ENCODE measurements around the gene CNTRL. TPM values are rescaled to one million over a fixed set of nuclear protein-coding genes. Genes with fewer than 3 reads are reported as not detected.
"Not testable (repeated sequence)": the region's sequence is repeated elsewhere in the genome, so short reads cannot be mapped to it uniquely, and the experiment has no call there.

The CNTRL gene, protein sequence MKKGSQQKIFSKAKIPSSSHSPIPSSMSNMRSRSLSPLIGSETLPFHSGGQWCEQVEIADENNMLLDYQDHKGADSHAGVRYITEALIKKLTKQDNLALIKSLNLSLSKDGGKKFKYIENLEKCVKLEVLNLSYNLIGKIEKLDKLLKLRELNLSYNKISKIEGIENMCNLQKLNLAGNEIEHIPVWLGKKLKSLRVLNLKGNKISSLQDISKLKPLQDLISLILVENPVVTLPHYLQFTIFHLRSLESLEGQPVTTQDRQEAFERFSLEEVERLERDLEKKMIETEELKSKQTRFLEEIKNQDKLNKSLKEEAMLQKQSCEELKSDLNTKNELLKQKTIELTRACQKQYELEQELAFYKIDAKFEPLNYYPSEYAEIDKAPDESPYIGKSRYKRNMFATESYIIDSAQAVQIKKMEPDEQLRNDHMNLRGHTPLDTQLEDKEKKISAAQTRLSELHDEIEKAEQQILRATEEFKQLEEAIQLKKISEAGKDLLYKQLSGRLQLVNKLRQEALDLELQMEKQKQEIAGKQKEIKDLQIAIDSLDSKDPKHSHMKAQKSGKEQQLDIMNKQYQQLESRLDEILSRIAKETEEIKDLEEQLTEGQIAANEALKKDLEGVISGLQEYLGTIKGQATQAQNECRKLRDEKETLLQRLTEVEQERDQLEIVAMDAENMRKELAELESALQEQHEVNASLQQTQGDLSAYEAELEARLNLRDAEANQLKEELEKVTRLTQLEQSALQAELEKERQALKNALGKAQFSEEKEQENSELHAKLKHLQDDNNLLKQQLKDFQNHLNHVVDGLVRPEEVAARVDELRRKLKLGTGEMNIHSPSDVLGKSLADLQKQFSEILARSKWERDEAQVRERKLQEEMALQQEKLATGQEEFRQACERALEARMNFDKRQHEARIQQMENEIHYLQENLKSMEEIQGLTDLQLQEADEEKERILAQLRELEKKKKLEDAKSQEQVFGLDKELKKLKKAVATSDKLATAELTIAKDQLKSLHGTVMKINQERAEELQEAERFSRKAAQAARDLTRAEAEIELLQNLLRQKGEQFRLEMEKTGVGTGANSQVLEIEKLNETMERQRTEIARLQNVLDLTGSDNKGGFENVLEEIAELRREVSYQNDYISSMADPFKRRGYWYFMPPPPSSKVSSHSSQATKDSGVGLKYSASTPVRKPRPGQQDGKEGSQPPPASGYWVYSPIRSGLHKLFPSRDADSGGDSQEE (N-terminal part only)
- total RNA-seq = 10 to 100 TPM; 81.0 to 81.2 TPM

DNA sequence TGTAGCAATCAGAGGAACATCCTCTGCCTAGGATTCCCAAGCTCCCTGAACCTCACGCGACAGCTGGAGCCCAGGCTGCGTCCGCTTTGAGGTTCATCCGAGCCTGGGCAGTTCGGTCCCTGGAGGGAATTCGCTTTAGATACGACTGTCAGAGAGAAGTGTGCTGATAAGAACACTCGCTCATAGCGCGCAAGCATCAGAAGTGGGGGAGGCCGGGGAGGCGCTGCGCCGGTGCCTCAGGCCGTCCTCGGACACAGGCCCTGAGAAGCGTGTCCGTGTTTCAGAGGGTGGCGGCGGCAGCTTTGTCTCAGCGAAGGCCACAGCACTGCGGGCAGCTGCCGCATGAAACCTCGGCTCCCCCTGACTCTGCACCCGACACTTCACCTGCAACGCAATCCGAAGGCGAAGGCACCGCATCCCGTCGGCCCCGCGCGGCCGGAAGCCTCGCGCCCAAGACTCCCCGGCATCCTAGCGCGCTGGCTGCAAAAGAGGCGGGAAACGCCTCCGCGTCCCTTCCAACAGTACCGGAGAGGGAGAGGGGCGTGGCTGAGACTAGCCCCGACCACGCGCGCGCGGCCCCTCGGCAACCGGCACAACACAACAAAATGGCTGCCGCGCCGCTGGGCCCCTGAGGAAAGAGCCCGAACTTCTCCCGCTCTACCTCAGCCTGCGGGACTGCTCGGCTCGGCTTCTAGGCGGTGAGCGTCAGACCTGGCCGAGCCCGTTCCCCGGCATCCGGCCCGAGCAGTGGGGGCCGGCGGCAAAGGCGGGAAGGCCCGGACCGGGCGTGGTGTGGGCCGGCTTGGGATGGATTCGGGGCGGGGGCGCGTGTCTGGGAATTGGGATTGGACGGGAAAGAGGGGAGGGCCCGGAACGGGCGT lies at the start of gene CNTRL:
Gene CNTRL, plus strand, starts transcription at position 586 of the 881 bp plus-strand sequence. CDS start 13,372 bp downstream, outside the sequence.
- peak; percentile 94 to 96 for DNase-seq
- Mint-ChIP-seq H3K27me3 (ENCODE audit: low read depth) (no peaks in the 10 kb centered on the region), H3K27ac (peak within 1 kb of the TSS; percentile 94), H3K4me1 (ENCODE audit: low read depth) (peaks cover 49% of the 10 kb centered on the region), H3K4me3 (peak within 1 kb of the TSS; percentile 81 to 96), H3K36me3 (ENCODE audit: insufficient read depth in 2 of 2) (peaks cover 8 to 9% of the 10 kb centered on the region in 2 donors), H3K9me3 (peaks cover 0 to 3% of the 10 kb centered on the region in 2 donors)
- peak; percentile 92 to 95 for ATAC-seq (replicated peaks in 1 of 2)

DNA sequence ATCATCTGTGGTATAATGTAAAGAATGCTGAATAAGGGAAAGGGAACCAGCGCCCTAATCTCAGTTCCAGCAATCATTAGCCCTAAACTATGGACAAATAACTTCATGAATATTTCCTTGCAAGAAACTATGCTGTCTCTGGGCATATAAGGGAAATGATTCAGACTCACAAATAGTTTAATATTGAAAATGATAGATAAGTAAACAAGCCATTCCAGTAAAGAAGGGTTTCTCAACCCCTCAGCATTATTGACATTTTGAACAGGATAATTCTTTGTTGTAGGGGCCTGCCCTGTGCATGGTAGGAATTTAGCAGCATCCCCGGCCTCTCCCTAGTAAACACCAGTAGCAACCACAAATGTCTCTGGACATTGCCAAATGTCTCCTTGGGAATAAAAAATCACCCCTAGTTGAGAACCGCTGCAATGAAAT lies 48.5 kb upstream of the CNTRL start:
- Mint-ChIP-seq H3K9me3 (peaks cover 0 to 2% of the 10 kb centered on the region in 2 donors), H3K4me3 (no peak overlapping the region), H3K27me3 (ENCODE audit: low read depth) (no peaks in the 10 kb centered on the region), H3K27ac (no peak overlapping the region), H3K4me1 (ENCODE audit: low read depth) (no peaks in the 10 kb centered on the region), H3K36me3 (ENCODE audit: insufficient read depth in 2 of 2) (peaks cover 0 to 2% of the 10 kb centered on the region in 2 donors)
- no peak for DNase-seq
- ATAC-seq (replicated peaks in 1 of 2) = no peak

DNA sequence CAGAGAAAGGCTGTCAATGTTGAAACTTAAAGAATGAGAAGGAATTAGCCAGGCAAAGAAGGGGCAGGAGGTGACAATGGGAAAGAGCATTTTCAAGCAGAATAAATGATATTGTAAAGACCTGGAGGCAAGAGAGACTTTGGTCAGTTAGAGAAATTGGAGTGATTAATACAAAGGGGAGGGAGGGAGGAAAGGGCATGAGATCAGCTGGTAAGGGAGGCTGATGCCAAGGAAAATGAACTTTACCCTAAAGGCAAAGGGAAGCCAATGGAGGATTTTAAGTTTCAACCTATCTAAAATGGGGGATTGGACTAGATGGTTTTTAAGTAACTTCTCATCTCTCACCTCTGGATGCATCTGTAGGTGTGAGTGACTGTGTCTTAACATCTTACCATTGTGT lies 48.0 kb upstream of the CNTRL start:
- peaks cover 0 to 2% of the 10 kb centered on the region in 2 donors for H3K36me3 Mint-ChIP-seq (ENCODE audit: insufficient read depth in 2 of 2)
- no peaks in the 10 kb centered on the region for H3K27me3 Mint-ChIP-seq (ENCODE audit: low read depth)

DNA sequence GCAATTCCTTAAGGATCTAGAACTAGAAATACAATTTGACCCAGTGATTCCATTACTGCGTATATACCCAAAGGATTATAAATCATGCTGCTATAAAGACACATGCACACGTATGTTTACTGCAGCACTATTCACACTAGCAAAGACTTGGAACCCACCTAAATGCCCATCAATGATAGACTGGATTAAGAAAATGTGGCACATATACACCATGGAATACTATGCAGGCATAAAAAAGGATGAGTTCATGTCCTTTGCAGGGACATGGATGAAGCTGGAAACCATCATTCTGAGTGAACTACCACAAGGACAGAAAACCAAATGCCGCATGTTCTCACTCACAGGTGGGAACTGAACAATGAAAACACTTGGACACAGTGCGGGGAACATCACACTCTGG lies 46.5 kb upstream of the CNTRL start:
- H3K4me3 Mint-ChIP-seq; H3K36me3 Mint-ChIP-seq (ENCODE audit: insufficient read depth in 2 of 2); H3K9me3 Mint-ChIP-seq; H3K27ac Mint-ChIP-seq; H3K4me1 Mint-ChIP-seq (ENCODE audit: low read depth); H3K27me3 Mint-ChIP-seq (ENCODE audit: low read depth); ATAC-seq (replicated peaks in 1 of 2); DNase-seq: not testable (repeated sequence)

More for the DNA sequence above, 48.0 kb upstream of the CNTRL start:
- no peaks in the 10 kb centered on the region for H3K4me1 Mint-ChIP-seq (ENCODE audit: low read depth)
- DNase-seq = no peak
- H3K9me3 Mint-ChIP-seq = peaks cover 0 to 2% of the 10 kb centered on the region in 2 donors
- no peak for ATAC-seq (replicated peaks in 1 of 2)
- H3K27ac Mint-ChIP-seq = no peak overlapping the region
- no peak overlapping the region for H3K4me3 Mint-ChIP-seq

DNA sequence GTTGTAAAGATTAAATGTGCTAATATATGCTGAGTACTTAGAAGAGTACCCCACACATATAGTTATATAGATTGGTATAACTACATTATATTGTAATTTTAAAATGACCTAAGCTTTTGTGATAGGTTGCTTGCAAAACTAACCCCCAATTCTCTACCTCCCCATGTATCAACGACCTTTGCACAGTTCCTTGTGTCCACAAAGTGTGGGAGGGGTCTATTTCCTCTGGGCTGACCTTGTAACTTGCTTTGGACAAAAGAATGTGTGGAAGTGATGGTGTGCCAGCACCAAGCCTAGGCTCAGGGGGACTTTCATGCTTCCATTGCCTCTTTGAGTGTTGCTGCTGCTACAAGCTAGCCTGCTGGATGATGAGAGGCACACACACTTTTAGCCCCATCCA lies 45.3 kb upstream of the CNTRL start:
- Mint-ChIP-seq H3K36me3 (ENCODE audit: insufficient read depth in 2 of 2) (peaks cover 0 to 2% of the 10 kb centered on the region in 2 donors), H3K27me3 (ENCODE audit: low read depth) (no peaks in the 10 kb centered on the region), H3K9me3 (peaks cover 0 to 2% of the 10 kb centered on the region in 2 donors), H3K27ac (no peak overlapping the region), H3K4me3 (no peak overlapping the region), H3K4me1 (ENCODE audit: low read depth) (no peaks in the 10 kb centered on the region)
- ATAC-seq (replicated peaks in 1 of 2) (no peak), DNase-seq (no peak)

DNA sequence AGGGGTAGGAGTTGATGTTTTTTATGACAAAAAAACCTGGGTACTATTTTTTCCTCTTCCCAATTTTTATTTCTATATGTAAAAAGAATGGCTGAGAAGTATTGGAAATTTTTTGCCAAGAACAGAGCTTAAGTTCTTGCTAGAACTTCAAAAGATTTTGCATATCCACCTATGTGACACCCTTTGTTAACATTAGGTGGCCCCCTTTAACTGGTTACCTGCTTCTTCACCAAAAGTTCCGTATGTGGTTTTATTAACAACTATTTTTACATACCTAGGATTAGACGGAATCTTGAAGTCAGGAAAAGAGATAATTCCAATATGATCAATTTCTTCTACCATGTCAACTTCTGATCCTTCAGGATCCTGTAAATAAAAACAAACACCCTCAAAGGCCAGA lies 40.2 kb upstream of the CNTRL start:
- H3K27me3 Mint-ChIP-seq (ENCODE audit: low read depth) = no peaks in the 10 kb centered on the region
- DNase-seq (no peak), ATAC-seq (replicated peaks in 1 of 2) (no peak)
- H3K9me3 Mint-ChIP-seq = no peaks in the 10 kb centered on the region
- H3K36me3 Mint-ChIP-seq (ENCODE audit: insufficient read depth in 2 of 2) = no peaks in the 10 kb centered on the region
- no peak overlapping the region for H3K27ac Mint-ChIP-seq
- H3K4me3 Mint-ChIP-seq = no peak overlapping the region
- H3K4me1 Mint-ChIP-seq (ENCODE audit: low read depth) = no peaks in the 10 kb centered on the region

DNA sequence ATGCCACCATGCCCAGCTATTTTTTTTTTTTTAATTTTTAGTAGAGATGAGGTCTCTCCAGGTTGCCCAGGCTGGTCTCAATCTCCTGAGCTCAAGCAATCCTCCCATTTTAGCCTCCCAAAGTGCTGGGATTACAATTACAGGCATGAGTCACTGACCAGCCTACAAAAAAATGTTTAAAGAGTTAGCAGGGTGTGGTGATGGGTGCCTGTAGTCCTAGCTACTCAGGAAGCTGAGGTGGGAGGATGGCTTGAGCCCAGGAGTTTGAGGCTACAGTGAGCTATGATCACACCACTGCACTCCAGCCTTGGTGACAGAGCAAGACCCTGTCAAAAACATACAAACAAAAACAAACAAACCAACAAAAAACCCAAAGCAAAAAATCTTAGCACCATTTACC lies 39.0 kb upstream of the CNTRL start:
- not testable (repeated sequence) for H3K4me3 Mint-ChIP-seq; H3K27me3 Mint-ChIP-seq (ENCODE audit: low read depth); H3K27ac Mint-ChIP-seq; H3K4me1 Mint-ChIP-seq (ENCODE audit: low read depth); H3K36me3 Mint-ChIP-seq (ENCODE audit: insufficient read depth in 2 of 2); ATAC-seq (replicated peaks in 1 of 2); DNase-seq; H3K9me3 Mint-ChIP-seq

DNA sequence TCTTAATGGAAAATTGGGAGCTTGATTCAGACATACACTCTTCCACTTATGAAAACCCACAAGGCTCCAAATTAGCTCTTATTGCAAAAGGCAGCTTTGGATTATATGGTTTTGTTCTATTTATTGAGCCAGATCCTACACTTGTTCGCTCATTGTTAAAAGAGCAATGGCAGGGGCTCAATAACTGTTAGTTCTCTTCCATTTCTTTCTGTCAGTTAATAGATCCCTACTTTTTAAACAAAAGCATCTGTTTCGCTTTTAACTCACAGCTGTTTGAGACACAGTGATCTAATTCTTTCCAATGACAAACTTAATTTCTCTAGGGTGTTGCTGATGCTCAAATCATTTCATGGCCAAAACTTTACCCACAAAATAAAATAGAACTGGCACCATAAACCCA lies 36.4 kb upstream of the CNTRL start:
- Mint-ChIP-seq H3K27ac (no peak overlapping the region), H3K4me3 (no peak overlapping the region), H3K4me1 (ENCODE audit: low read depth) (no peaks in the 10 kb centered on the region), H3K9me3 (no peaks in the 10 kb centered on the region), H3K36me3 (ENCODE audit: insufficient read depth in 2 of 2) (no peaks in the 10 kb centered on the region), H3K27me3 (ENCODE audit: low read depth) (no peaks in the 10 kb centered on the region)
- ATAC-seq (replicated peaks in 1 of 2) (no peak), DNase-seq (no peak)

DNA sequence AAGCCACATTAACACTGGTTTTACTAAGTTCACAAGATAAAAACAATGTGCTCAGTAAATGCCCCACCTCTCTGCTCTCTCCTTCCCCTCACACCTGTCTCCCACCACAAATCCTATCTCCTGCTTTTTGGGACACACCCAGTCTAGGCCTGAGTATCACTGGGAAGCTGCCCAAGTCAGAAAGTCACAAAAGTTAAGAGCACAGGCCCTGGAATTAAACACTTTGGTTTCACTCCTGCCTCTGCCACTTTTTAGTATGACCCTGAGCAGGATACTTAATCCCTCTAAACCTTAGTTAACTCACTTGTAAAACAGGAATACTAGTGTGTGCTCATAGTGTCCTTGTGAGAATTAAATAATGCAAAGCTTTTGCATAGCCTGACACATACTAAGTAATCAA lies 36.0 kb upstream of the CNTRL start:
- no peak for ATAC-seq (replicated peaks in 1 of 2)
- no peak overlapping the region for H3K4me3 Mint-ChIP-seq
- H3K9me3 Mint-ChIP-seq = no peaks in the 10 kb centered on the region
- no peaks in the 10 kb centered on the region for H3K36me3 Mint-ChIP-seq (ENCODE audit: insufficient read depth in 2 of 2)
- no peaks in the 10 kb centered on the region for H3K4me1 Mint-ChIP-seq (ENCODE audit: low read depth)
- H3K27me3 Mint-ChIP-seq (ENCODE audit: low read depth) = no peaks in the 10 kb centered on the region
- no peak overlapping the region for H3K27ac Mint-ChIP-seq
- no peak for DNase-seq

DNA sequence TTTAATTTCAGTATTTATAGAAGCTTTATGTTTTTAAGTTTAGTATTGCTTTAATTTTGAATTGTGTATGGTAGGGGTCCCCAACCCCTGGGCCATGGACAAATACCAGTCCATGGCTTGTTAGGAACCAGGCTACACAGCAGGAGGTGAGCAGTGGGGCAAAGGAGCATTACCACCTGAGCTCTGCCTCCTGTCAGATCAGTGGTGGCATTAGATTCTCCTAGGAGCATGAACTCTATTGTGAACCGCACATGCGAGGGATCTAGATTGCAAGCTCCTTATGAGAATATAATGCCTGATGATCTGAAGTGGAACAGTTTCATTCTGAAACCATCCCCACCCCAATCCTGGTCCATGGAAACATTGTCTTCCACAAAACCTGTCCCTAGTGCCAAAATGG lies 26.6 kb upstream of the CNTRL start:
- Mint-ChIP-seq H3K27ac (no peak overlapping the region), H3K27me3 (ENCODE audit: low read depth) (no peaks in the 10 kb centered on the region), H3K36me3 (ENCODE audit: insufficient read depth in 2 of 2) (no peaks in the 10 kb centered on the region), H3K4me1 (ENCODE audit: low read depth) (no peaks in the 10 kb centered on the region), H3K9me3 (no peaks in the 10 kb centered on the region), H3K4me3 (no peak overlapping the region)
- ATAC-seq (replicated peaks in 1 of 2) (no peak), DNase-seq (no peak)

DNA sequence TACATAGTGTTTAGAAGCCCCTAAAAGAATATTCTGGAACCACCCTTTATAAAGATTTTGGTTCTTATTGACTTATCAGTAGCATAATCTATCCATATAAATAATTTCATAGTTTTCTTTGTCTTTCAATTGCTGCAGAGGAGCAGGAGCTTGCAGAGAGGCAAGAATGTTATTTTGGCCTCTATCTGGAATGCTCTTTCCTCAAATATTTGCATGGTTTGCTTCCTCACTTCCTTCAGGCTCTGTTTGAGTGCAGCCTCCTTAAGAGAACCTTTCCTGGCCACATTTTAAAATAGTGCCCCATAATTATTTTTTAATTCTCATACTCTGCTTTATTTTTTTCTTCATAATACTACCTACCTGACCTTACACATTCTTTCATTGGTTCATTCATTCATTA lies 26.1 kb upstream of the CNTRL start:
- DNase-seq (no peak), ATAC-seq (replicated peaks in 1 of 2) (no peak)
- Mint-ChIP-seq H3K36me3 (ENCODE audit: insufficient read depth in 2 of 2) (no peaks in the 10 kb centered on the region), H3K4me3 (no peak overlapping the region), H3K27me3 (ENCODE audit: low read depth) (no peaks in the 10 kb centered on the region), H3K9me3 (no peaks in the 10 kb centered on the region), H3K27ac (no peak overlapping the region), H3K4me1 (ENCODE audit: low read depth) (no peaks in the 10 kb centered on the region)

All from activated T-cell treated with anti-CD3 and anti-CD28 coated beads, Interleukin-2, amount 50 U/mL, for 72 hours (primary cell).